ENCODE data around the gene ANKDD1B.
A peak's percentile ranks its signal among the peaks of the same experiment; 100 is the strongest.
"Not testable (repeated sequence)": the region's sequence is repeated elsewhere in the genome, so short reads cannot be mapped to it uniquely, and the experiment has no call there.

ANKDD1B gene

DNA sequence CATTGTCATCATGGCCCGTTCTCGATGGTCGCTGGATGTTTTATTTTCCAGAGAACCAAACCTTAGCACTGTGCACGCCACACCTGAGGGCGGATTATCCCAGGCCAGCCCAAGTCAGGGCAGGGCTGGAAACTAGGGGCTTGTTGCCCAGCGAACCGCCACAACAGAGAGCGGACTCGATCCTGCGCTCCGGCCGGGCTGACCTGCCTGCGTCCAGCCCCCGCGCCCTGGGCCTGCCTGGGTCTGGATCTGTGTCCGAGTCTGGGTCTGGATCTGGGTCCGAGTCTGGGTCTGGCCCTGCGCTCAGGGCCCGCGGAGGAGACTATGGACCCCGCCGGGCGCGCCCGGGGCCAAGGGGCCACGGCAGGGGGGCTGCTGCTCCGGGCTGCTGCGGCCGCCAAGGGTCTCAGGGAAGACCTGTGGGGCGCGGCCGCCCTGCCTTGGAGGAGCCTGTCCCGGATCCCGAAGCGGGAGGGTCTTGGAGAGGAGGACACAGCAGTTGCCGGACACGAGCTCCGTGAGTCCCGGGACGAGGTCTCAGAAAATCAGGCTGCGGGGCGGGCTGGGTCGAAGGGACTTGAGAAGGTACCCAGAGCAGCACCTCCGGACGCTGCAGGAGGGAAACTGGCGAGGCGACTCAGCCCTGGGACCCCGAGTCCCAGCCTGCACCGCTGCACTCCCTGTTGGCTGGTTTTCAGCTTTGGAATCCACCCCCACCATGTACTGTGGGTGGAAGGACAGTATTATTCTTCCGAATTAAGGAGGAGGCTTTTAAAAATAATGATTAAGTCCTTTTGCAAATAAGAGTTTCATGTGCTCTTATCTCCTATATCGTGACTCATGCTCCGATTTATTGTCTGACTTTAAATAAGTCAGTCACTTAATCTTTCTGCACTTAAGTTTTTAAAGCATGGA is at the start of gene ANKDD1B:
TSS of gene ANKDD1B (plus strand) at position 143 of the 915 bp plus-strand sequence. CDS start at position 325, 182 bp downstream.
- TF ChIP-seq, protein P1, sequence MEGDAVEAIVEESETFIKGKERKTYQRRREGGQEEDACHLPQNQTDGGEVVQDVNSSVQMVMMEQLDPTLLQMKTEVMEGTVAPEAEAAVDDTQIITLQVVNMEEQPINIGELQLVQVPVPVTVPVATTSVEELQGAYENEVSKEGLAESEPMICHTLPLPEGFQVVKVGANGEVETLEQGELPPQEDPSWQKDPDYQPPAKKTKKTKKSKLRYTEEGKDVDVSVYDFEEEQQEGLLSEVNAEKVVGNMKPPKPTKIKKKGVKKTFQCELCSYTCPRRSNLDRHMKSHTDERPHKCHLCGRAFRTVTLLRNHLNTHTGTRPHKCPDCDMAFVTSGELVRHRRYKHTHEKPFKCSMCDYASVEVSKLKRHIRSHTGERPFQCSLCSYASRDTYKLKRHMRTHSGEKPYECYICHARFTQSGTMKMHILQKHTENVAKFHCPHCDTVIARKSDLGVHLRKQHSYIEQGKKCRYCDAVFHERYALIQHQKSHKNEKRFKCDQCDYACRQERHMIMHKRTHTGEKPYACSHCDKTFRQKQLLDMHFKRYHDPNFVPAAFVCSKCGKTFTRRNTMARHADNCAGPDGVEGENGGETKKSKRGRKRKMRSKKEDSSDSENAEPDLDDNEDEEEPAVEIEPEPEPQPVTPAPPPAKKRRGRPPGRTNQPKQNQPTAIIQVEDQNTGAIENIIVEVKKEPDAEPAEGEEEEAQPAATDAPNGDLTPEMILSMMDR (IDR thresholded peaks at IDR 0.05; ENCODE audit: low read depth, low read length): no peak
- in situ Hi-C loops (cut with HindIII; ENCODE audit: low sequenced_read_pairs): no loop called here
- peak; percentile 44 for DNase-seq (ENCODE audit: low read depth, low spot score)

DNA sequence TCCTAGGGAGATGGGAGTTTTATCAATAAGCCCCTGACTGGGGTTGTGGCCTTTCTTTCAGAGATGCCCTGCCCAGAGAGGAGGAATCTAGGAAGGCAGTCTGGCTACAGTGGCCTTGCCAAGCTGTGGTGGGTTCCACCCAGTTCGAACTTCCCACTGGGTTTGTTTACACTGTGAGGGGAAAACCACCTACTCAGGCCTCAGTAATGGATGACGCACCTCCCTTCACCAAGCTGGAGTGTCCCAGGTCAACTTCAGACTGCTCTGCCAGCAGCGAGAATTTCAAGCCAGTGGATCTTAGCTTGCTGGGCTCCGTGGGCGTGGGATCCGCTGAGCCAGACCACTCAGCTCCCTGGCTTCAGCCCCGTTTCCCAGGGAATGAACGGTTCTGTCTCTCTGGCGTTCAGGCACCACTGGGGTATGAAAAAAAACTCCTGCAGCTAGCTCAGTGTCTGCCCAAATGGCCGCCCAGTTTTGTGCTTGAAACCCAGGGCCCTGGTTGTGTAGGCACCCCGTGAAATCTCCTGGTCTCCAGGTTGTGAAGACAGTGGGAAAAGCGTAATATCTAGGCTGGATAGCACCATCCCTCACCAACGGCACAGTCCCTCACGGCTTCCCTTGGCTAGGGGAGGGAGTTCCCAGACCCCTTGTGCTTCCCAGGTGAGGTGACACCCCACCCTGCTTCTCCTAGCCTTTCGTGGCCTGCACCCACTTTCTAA is 45.1 kb upstream of the ANKDD1B start:
- H3K4me3 ChIP-seq (ENCODE audit: low read depth, low read length); in situ Hi-C loops (cut with HindIII; ENCODE audit: low sequenced_read_pairs): not testable (repeated sequence)
- DNase-seq (ENCODE audit: low read depth, low spot score): peak; percentile 88

More for the DNA sequence above, at the start of gene ANKDD1B:
- H3K4me3 ChIP-seq (ENCODE audit: low read depth, low read length): peak within 1 kb of the TSS; percentile 51

DNA sequence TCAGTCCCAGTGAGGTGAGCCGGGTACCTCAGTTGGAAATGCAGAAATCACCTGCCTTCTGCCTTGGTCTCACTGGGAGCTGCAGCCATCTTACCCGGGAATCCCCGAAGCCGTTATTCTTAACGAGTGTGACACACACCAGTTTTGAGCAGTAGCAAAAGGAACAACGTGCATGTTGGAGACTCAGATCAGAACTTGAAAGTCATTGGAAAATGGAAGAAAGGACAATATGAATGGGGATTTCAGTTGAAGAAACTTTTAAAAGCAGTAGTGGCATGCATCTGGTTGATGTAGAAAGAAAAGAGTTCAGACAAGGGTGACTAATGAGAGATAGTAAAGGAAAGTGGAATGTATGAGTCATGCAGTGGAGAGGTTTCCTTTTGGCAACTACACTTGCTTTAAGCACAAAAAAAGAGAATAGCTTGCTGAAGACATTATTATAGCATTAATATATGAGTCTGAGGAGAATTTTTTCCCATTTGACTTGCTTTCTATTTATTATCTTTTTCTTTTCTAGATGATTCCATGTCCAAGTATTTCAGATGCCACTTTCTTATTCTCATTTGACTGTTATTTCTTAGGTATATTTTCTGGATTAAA is 44.4 kb upstream of the ANKDD1B start:
- DNase-seq (ENCODE audit: low read depth, low spot score): peak; percentile 95
- no peak overlapping the region for H3K4me3 ChIP-seq (ENCODE audit: low read depth, low read length)

DNA sequence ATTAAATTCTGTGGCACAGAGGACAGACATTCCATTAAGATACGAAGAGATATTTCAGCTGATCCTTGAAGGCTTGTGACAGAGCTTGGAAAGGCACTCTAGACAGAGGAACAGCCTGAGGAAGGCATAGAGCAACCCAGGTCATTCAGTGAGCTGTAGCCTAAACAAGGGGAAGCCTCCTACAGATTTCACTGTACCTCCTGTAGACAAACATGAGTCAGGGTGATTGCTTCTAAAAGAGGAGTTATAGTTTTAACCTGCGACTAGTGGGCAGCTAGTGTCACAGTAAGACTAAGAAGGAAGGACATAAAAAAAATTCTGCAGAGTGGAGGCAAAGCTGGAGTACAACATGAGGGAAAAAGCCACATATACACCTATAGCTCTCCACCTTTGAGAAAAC is 43.5 kb upstream of the ANKDD1B start:
- TF ChIP-seq, protein P1 (IDR thresholded peaks at IDR 0.05; ENCODE audit: low read depth, low read length): no peak
- H3K4me3 ChIP-seq (ENCODE audit: low read depth, low read length): no peak overlapping the region
- DNase-seq (ENCODE audit: low read depth, low spot score): peak; percentile 64
- in situ Hi-C loops (cut with HindIII; ENCODE audit: low sequenced_read_pairs): no loop called here

More for the DNA sequence above, 44.4 kb upstream of the ANKDD1B start:
- in situ Hi-C loops (cut with HindIII; ENCODE audit: low sequenced_read_pairs): no loop called here
- TF ChIP-seq, protein P1 (IDR thresholded peaks at IDR 0.05; ENCODE audit: low read depth, low read length): no peak

DNA sequence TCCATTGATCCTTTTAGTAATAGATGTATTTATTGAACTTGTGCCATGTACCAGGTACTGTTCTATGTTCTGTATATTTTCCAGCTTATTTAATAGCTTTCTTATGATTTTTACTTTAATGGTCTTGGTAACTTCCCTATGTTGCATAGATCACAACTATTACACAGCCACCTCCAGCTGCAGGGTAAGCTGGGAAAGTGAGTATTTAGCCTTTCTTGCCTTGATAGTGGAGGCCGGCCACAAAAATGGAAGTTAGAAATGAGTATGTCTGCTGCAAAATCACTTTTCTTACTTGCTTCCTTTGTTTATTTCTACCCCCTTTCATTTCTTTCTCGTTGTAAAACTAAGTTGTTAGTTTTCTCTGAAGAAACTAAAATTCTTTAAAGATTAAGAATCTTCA is 43.1 kb upstream of the ANKDD1B start:
- H3K4me3 ChIP-seq (ENCODE audit: low read depth, low read length): no peak overlapping the region
- peak; percentile 11 for DNase-seq (ENCODE audit: low read depth, low spot score)
- TF ChIP-seq, protein P1 (IDR thresholded peaks at IDR 0.05; ENCODE audit: low read depth, low read length): no peak
- in situ Hi-C loops (cut with HindIII; ENCODE audit: low sequenced_read_pairs): no loop called here

DNA sequence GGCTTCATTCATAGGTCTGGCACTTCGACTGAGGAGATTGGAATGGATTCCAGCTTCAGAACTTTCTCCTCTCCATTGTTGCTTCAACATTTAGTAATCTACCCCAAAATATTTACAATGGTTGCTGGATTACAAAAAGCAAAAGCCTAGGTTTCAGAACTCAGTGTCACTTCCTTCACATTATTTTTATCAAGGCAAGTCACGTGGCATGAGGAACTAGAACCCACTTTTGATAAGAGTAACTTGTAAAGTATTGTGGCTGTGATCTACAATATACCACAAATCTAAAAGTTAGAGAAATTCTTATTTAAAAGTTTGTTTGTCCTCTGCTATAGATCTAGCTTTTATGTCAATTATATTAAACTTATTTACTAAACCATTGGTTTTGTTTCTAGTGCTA is 39.7 kb upstream of the ANKDD1B start:
- no peak for DNase-seq (ENCODE audit: low read depth, low spot score)
- no peak overlapping the region for H3K4me3 ChIP-seq (ENCODE audit: low read depth, low read length)
- TF ChIP-seq, protein P1 (IDR thresholded peaks at IDR 0.05; ENCODE audit: low read depth, low read length): no peak
- in situ Hi-C loops (cut with HindIII; ENCODE audit: low sequenced_read_pairs): no loop called here

Measured in astrocyte of the spinal cord (primary cell).